Vagina (tissue), 2 donors: ENCODE results near the gene ZFHX3.

ENCODE experiments used
- CTCF ChIP-seq, 3 experiments: fragments of 450-650 bp in 2 of 3; fragments of 200-600 bp in 1 of 3; sonication (generic) in 1 of 3; IDR thresholded peaks; one replicate each; pipeline ENCODE4 v1.5.1; 2017 to 2019; ENCODE audit warnings: antibody characterized with exemption in 3 of 3, mild to moderate bottlenecking in 2 of 3, moderate library complexity in 2 of 3
- POLR2A ChIP-seq, 2 donors: fragments of 450-650 bp; IDR thresholded peaks; one replicate each; pipeline ENCODE4 v1.6.1; 2017; ENCODE audit warnings: antibody characterized with exemption in 2 of 2, mild to moderate bottlenecking in 2 of 2, moderate library complexity in 2 of 2
- POLR2AphosphoS5 ChIP-seq, 2 donors: sonication (generic); formaldehyde crosslinking; IDR thresholded peaks; one replicate each; pipeline ENCODE4 v1.9.0; 2017; ENCODE audit warnings: antibody characterized with exemption in 2 of 2, mild to moderate bottlenecking in 2 of 2, low read depth in 1 of 2; ENCODE audit not compliant: insufficient read depth in 1 of 2

- TF ChIP-seq CTCF (IDR thresholded peaks at IDR 0.05), result no peak
- TF ChIP-seq POLR2A (IDR thresholded peaks at IDR 0.05), result no peak
- TF ChIP-seq POLR2AphosphoS5 (IDR thresholded peaks at IDR 0.05; ENCODE audit: insufficient read depth in 1 of 2, low read depth in 1 of 2), result no peak
Observed at GRCh38 chr16:72891291-72892227, 156.4 kb downstream of the ZFHX3 start.
